ENCODE measurements around the gene NETO2.
A peak's percentile ranks its signal among the peaks of the same experiment; 100 is the strongest.

NETO2 gene

DNA sequence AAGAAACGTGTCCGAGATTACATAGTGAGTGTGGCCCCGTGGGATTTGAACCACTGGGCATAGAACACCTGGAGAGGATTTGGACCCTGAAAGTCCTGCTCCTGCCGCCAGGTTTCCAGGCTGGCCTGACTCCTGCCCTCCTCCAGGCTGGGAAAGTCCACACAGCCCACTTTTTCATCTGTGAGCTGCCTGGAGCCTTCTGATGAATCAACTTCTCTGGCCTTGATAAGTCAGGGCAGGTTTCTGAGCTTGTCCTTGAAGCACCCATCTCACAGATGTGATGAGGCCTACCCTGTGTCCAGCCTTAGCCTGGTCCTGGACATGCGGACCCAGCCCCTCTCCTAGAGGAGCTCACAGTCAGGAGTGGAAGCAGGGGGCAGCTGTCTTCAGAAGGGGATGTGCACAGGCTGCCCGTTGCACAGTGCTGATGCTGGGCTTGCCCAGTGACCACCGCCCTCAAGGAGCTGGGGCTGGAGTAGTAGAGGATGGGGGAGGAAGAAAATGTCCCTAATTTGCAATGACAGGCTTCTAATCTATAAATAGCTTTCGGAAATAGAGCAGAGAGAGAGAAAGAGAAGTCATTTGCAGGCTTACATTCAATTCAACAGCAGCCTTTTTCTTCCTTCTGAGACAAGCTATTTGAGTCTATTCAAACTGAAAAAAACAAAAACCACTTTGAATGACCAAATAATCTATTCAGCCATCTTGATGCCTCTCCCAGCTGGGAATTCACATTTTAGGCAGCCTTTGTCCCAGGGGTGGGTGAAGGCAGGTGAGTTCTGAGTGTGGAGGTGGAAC is 96.8 kb downstream of the NETO2 start:
- peak in 1 of 56 donors; percentile 3 for DNase-seq

DNA sequence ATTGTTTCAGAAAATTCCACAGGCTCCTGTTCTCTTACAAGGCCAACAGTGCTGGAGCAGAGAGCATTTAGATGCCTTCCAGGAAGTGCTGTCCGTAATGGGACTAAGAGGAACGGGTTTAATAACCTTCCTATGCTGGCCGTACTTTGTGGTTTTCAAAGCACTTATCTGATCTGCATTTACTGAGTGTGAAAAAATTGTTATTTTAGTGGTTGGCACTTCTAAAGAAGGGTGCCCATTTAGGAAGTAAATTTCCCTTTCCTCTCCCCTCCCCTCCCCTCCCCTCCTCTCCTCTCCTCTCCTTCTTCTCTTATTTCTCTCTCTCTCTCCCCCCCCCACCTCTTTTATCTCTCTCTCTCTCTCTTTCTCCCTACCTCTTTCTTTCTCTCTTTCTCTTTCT is 98.3 kb downstream of the NETO2 start:
- no peak for DNase-seq

DNA sequence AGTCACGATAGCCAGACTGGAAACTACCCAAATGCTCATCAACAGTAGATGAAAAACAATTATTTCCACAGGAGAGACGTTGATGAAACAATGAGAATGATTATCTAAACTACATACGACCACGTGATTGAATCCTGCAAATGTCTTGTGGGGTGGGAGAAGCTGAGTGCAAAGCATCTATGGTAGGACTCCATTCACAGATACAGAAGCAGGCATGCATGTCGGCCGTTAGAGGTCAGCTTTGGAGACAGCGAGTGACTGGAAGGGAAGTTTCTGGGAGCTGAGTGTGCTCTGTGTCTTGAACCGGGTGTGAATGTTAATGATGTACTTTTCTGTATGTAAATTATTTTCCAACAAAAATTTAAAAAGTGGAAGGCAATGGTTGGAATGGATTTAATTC is 98.7 kb downstream of the NETO2 start:
- peak in 11 of 56 donors; percentile 1 to 43 (median 15) for DNase-seq

DNA sequence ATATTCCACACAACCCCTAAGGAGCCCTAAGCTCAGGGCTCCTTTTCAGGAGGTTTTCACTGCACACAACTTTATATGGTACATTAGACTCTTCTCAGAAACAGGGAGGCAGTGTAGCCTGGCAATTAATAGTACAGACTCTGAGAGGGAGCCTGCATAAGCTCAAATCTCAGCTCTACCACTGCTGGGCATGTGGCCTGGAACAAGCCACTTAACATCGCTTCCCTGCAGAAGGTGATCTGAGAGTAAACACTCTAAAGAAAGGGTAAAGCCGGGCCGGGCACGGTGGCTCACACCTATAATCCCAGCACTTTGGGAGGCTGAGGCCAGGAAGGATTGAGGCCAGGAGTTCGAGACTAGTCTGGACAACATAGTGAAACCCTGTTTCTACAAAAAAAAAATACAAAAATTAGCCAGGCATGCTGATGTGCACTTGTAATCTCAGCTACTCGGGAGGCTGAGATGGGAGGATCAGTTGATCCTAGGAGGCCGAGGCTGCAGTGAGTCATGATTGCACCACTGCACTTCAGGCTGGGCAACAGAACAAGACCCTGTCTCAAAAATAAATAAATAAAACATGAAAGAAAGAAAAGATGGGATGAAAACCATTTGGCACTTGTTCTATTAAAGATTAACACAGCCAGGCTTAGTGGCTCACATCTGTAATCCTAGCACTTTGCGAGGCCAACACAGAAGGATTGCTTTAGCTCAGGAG is 99.6 kb downstream of the NETO2 start:
- no peak for DNase-seq

DNA sequence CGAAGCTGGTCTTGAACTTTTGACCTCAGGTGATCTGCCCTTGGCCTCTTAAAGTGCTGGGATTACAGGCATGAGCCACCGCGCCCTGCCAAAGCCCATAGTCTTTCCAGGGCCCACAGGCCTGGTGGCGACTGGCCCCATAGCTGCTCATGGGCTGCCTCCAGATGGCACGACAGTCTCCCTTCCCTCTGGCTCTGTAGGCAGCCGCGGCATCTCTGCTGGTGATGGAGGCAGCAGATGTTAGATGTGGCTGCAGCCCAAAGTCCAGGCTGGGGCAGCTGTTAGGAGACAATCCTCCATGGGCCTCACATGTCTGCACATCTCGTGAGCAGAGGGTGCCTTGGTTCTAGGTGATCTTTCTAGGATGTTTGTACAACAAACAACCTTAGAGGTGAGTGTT is 100.5 kb downstream of the NETO2 start:
- peak in 9 of 56 donors; percentile 1 to 30 (median 12) for DNase-seq

DNA sequence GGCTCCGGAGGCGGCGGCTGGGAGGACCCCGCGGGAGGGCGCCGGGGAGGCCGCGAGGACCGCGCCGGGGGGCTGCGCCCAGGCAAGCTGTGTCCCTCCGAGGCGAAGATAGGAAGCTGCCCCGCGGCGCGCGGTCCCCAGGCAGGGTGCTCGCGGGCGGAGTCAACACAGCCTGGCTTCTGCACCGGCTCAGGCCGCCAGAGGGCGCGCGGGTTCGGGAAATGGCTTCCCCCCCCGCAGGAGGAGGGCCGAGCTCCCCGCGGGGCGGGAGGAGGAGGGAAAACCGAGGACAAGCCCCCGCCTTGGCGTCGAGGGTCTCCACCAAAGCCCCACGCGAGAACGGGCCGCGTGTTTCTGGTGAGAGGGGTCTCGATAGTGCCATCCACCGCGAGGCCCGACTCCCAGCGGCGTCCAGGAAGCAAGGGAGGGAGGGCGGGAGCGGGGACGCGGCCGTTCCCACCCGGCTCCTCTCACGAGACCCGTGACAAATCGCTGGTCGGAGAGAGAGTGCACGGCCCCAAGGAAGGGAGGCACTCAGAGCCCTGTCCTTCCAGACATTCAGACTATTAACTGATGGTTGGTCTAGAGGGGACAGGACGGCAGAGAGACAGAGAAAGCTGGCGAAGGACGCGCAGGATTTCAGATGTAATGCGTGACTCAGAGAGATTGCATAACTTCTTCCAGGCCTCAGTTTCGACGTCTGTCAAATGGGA is 105.8 kb downstream of the NETO2 start:
- peak in 54 of 56 donors; percentile 15 to 91 (median 67) for DNase-seq

DNA sequence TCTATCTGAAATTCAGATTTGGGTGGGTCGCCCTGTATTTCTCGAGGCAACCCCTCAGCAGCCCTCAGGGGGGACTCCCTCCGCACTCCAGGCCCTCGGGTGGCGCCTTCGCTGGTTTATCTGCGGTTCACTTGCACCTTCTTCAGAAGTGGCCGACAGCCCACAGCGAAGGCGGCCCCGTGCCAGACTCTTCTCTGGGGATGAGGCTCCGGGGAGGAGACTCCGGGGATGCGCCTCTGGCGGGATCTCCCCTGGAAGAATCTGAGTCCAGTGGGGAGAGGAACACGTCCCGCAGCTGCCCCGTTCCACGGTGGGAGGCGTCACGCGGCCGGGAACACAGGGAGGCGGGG is 106.4 kb downstream of the NETO2 start:
- DNase-seq: peak in 13 of 56 donors; percentile 7 to 84 (median 47)

DNA sequence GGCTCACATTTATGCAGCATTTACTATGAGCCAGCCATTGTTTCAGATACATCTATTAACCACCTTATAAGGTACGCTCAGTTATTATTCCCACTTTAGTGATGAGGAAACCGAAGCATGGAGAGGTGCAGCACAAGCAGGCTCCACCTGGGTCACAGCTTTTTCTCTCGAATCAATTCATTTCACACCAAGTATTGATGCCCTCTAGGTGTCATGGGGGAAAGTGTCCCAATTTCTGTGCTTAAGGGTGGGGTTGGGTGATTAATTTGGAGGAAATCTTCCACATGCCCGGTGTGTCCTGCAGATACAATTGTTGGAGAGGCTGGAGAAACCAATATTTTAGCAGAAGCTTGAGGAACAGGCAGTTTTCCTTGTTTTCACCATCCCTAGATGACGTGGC is 107.5 kb downstream of the NETO2 start:
- no peak for DNase-seq

DNA sequence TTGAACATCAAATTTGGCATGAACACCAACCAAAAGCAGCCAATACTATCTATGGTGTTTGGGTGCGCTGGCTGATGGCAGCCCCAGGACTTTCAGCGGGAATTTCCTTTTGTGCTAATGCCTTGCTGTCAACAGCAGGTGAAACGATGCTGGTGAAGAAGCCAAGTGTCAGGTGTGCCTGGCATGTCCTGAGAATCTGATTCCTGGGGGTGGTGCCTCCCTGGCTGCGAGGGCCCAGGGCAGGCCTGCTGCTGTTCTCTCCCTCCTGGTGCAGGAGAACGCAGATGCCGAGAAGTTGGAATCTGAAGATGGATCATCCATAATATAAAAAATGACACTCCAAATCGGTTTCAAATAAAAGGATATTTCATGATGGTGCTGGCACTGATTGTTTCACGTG is 108.3 kb downstream of the NETO2 start:
- no peak for DNase-seq

DNA sequence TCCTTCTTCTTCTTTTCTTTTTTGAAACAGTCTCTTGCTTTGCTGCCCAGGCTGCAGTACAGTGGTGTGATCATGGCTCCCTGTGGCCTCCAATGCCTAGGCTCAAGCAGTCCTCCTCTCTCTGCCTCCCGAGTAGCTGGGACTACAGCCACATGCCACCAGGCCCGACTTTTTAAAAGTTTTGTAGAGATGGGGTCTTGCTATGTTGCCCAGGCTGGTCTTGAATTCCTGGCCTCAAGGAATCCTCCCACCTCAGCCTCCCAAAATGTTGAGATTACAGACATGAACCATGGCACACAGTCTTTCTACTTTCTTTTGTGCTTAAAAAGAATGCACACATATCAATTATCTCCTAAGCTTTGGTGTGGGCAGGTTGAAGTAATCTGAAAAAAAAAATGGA is 109.3 kb downstream of the NETO2 start:
- DNase-seq: no peak

DNA sequence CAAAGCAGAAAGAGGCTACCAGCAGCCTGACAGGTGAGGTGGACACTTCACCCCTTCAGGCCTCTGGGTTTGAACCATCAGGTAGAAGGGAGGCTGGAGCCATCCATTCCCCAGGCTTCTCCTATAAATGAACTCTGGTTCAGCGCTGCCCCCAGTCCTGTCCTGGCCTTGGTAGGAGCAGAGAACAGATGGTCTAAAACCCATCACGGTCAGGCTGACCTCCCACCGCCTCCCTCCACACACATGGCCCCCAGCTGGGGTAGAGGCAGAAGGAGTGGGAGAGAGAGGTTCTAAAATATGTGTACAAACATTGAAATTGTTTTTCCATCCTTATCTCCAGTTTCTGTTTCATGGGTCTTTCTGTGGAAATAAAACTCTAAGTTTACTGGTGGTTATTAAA is 110.6 kb downstream of the NETO2 start:
- no peak for DNase-seq

DNA sequence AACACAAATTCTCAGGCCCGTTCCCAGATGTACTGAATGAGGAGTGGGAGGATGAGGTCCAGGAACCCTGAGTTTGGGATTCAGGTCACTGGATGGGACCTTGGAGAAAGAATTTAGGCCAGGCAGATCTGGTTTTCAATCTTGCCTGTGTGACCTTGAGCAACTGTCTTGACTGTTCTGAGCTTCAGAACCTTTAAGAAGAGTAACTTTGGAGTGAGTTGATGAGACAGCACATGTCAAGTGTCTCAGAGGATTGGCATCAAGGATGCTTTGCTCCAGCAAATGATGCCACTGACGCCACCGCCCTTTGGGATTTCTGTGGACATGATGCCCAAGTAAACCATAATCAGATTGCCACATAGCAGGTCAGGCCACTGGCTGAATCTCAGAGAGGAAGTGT is 114.0 kb downstream of the NETO2 start:
- DNase-seq: no peak

DNA sequence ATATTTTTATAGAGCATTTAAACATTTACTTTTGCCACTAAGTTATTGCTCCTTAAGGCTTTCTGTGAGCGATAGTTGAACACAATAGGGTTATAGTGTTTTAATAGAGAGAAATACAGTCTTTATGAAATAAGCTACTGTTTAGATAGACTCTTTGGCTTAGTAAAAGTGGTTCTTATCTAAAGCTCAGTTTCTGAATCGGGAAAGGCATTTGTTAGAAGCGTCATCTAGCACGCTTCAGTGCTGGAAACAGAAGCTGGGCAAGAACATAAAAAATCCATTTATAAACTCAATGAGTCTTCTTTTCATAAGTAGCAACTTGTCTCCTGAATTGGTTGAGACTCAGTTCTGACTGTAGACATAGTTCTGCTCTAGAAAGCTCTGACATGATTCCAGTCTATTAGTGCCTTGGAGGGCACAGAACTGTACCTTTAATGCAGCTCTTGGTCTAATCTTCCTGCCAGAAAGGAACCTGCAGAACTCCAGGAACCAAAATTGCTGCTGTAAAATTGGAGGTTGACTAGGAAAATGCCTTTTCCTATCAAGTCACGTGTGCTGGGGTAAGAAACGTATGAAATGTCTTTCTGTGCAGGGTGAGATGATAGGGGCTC is 114.9 kb downstream of the NETO2 start:
- DNase-seq: no peak
